Body of pancreas (tissue), 4 donors: Measurements from ENCODE around the gene MMP11.

Experiments used
- CTCF ChIP-seq, 7 experiments: fragments of 450-650 bp in 4 of 7; fragments of 200-600 bp in 3 of 7; sonication (generic) in 3 of 7; IDR thresholded peaks; one replicate each; pipeline ENCODE4 v1.5.1; 2016 to 2019; ENCODE audit warnings: antibody characterized with exemption in 7 of 7
- POLR2A ChIP-seq, 3 donors: fragments of 450-650 bp; IDR thresholded peaks; one replicate each; pipeline ENCODE4 v1.6.1; 2016; ENCODE audit warnings: antibody characterized with exemption in 3 of 3, mild to moderate bottlenecking in 2 of 3

GRCh38 chr22:23763579-23763945, 9.1 kb upstream of the MMP11 start:
- no peak for TF ChIP-seq POLR2A (IDR thresholded peaks at IDR 0.05)
- no peak for TF ChIP-seq CTCF (IDR thresholded peaks at IDR 0.05)
